Panc1 (cell line): ENCODE results near the gene ANKRD22. TPM values are rescaled to one million over a fixed set of nuclear protein-coding genes. Genes with fewer than 3 reads are reported as not detected.

Source experiments
- ATAC-seq: fragments of 200-7000 bp; cut with Tn5 transposase; 2 replicates; pipeline ENCODE4 v1.9.1; 2020; ENCODE audit warnings: mild to moderate bottlenecking, moderate library complexity
- BruUV-seq: library from RNA; stranded (reverse); fragments of 400-500 nt; replicated peaks from 2 replicates; lab custom pipeline; 2021; lab: Mats Ljungman, UMichigan
- CTCF ChIA-PET: fragments of 300-600 bp; sonication (Branson Sonifier 250); formaldehyde crosslinking; loops from one replicate; lab custom pipeline; 2022; ENCODE audit warnings: antibody characterized with exemption; lab: Charles Lee
- POLR2A ChIA-PET: fragments of 300-600 bp; sonication (Branson Sonifier 250); formaldehyde crosslinking; loops from one replicate; lab custom pipeline; 2022; ENCODE audit warnings: antibody characterized with exemption; lab: Charles Lee
- DNase-seq: peaks from one replicate; pipeline ENCODE4 v3.0.0-alpha.2; 2010; ENCODE audit warnings: low read depth, low spot score
- H3K27ac ChIP-seq: 2 replicates; pipeline ENCODE4 v1.5.1; 2011; ENCODE audit warnings: mild to moderate bottlenecking, low read length, inconsistent platforms
- H3K27me3 ChIP-seq: fragments of 200-500 bp; sonication (Bioruptor generic); 2 replicates; pipeline ENCODE4 v1.6.0; 2014; ENCODE audit warnings: low read length, inconsistent platforms; ENCODE audit not compliant: control insufficient read depth, insufficient read depth
- H3K36me3 ChIP-seq: fragments of 200-500 bp; sonication (Bioruptor generic); 2 replicates; pipeline ENCODE4 v1.5.1; 2014; ENCODE audit warnings: inconsistent platforms, mild to moderate bottlenecking, low read length, moderate library complexity; ENCODE audit not compliant: control insufficient read depth, insufficient read depth
- H3K4me1 ChIP-seq: 2 replicates; pipeline ENCODE4 v1.5.1; 2011; ENCODE audit warnings: inconsistent platforms, mild to moderate bottlenecking, low read length, moderate library complexity; ENCODE audit not compliant: control insufficient read depth, insufficient read depth
- H3K4me3 ChIP-seq, 2 experiments: 2 replicates each; pipeline ENCODE4 v1.5.1; 2011 to 2012; ENCODE audit warnings: low read depth in 2 of 2, low read length in 2 of 2, mild to moderate bottlenecking in 2 of 2, inconsistent platforms in 1 of 2, moderate library complexity in 1 of 2
- H3K9me3 ChIP-seq: fragments of 200-500 bp; sonication (Bioruptor generic); 2 replicates; pipeline ENCODE4 v1.5.1; 2014; ENCODE audit warnings: low read depth, mild to moderate bottlenecking, inconsistent platforms, low read length, moderate library complexity; ENCODE audit not compliant: control insufficient read depth, insufficient read depth
- CTCF ChIP-seq: fragments of 450-650 bp; IDR thresholded peaks from 2 replicates; pipeline ENCODE4 v1.5.1; 2017; ENCODE audit warnings: mild to moderate bottlenecking
- POLR2AphosphoS5 ChIP-seq: IDR thresholded peaks from 2 replicates; pipeline ENCODE4 v1.6.1; 2012; ENCODE audit warnings: mild to moderate bottlenecking, low read depth, low read length, moderate library complexity
- SIN3A ChIP-seq: IDR thresholded peaks from 2 replicates; pipeline ENCODE4 v1.6.1; 2012; ENCODE audit warnings: low read depth, mild to moderate bottlenecking, low read length, moderate library complexity, borderline replicate concordance; ENCODE audit not compliant: insufficient read depth
- TCF7L2 ChIP-seq: IDR thresholded peaks from 2 replicates; pipeline ENCODE4 v1.6.1; 2011; ENCODE audit warnings: mild to moderate bottlenecking, low read depth, low read length, inconsistent platforms
- in situ Hi-C: cut with HindIII; loops from 2 replicates; pipeline ENCODE4 v1.10.0; 2016; ENCODE audit warnings: low sequenced_read_pairs, low pct_unique_long_range_greater_than_20kb
- intact Hi-C: fragments of 100-400 bp; cut with micrococcal nuclease; formaldehyde crosslinking; loops from one replicate; pipeline ENCODE4 v1.10.0; 2022; ENCODE audit not compliant: unreplicated experiment
- total RNA-seq: library from RNA; stranded (reverse); gene quantifications from one replicate; pipeline ENCODE4 v1.2.1, GENCODE V29; 2021; ENCODE audit not compliant: unreplicated experiment
- TF ChIP-seq, protein P1 (sequence below), 2 experiments: IDR thresholded peaks; 2 replicates each; pipeline ENCODE4 v1.6.1; 2011 to 2012; ENCODE audit warnings: low read depth in 2 of 2, control low read depth in 1 of 2, low read length in 1 of 2, mild to moderate bottlenecking in 1 of 2, moderate library complexity in 1 of 2; ENCODE audit not compliant: insufficient read depth in 1 of 2

ANKRD22 gene
- total RNA-seq, 1 experiment from 2014 or later: 0.15 TPM

DNA sequence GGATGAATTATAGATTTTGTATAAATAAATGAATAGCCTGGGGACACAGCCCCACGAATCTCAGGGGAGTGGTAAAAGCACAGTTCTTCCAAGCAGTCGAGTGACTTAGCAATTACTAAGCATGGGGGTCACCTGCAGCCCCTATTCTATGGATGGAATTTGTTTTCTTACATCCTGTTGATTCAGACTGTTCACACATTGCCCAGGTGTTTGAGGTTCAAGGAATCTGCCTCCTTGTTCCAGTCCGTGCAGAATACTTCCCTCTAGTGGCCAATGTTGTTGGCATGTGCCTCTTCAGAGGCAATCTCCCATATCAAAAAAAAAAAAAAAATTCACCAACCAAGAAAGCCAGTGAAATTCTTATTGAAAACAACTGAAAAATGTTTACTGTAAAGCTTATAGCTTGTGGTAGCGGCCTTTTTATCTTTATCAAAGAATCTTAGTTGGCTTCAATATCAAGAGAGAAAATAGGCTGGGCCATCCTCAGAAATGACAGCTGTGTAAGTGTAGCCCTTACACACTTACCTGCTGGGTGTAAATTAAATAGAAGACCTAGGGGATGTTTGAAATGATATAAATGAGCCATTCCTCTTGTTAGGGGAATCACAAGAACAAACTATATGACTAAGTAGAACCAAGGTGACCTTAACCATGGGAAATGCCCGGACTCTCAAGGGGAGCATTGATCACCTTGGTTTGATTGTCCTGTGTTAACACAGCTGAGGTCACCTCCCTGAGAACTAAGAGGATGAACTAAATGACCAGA, 41.3 kb downstream of the ANKRD22 start:
- intact Hi-C loops: loop anchor here (1.0 to 5.0 kb wide), 3 partner anchors 123 to 245 kb away; partner anchors contain the start of gene LIPJ
- H3K4me3 ChIP-seq: no peak overlapping the region; a peak in 1 of 4 replicates
- H3K27ac ChIP-seq: no peak overlapping the region; the same call in 1 of the 2 replicates
- H3K27me3 ChIP-seq: no peaks in the 10 kb centered on the region
- no peaks in the 10 kb centered on the region for H3K9me3 ChIP-seq
- CTCF ChIA-PET: interaction anchor here (0.6 to 0.9 kb wide), 8 partner anchors 16 to 1745 kb away, joined by 3 to 12 read pairs (median 5); no protein-coding TSS in a partner anchor
- TF ChIP-seq POLR2AphosphoS5 (no peak), SIN3A (no peak), TCF7L2 (no peak), CTCF (peak; percentile 88)
- TF ChIP-seq, protein P1, sequence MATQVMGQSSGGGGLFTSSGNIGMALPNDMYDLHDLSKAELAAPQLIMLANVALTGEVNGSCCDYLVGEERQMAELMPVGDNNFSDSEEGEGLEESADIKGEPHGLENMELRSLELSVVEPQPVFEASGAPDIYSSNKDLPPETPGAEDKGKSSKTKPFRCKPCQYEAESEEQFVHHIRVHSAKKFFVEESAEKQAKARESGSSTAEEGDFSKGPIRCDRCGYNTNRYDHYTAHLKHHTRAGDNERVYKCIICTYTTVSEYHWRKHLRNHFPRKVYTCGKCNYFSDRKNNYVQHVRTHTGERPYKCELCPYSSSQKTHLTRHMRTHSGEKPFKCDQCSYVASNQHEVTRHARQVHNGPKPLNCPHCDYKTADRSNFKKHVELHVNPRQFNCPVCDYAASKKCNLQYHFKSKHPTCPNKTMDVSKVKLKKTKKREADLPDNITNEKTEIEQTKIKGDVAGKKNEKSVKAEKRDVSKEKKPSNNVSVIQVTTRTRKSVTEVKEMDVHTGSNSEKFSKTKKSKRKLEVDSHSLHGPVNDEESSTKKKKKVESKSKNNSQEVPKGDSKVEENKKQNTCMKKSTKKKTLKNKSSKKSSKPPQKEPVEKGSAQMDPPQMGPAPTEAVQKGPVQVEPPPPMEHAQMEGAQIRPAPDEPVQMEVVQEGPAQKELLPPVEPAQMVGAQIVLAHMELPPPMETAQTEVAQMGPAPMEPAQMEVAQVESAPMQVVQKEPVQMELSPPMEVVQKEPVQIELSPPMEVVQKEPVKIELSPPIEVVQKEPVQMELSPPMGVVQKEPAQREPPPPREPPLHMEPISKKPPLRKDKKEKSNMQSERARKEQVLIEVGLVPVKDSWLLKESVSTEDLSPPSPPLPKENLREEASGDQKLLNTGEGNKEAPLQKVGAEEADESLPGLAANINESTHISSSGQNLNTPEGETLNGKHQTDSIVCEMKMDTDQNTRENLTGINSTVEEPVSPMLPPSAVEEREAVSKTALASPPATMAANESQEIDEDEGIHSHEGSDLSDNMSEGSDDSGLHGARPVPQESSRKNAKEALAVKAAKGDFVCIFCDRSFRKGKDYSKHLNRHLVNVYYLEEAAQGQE (IDR thresholded peaks at IDR 0.05; ENCODE audit: insufficient read depth in 1 of 2, low read depth in 2 of 2, low read length in 1 of 2): no peak
- no TSS peak for BruUV-seq
- in situ Hi-C loops: no loop called here
- DNase-seq (peak; percentile 33), ATAC-seq (peak; percentile 91)
- no peaks in the 10 kb centered on the region for H3K4me1 ChIP-seq
- POLR2A ChIA-PET: no interaction called here
- H3K36me3 ChIP-seq: no peaks in the 10 kb centered on the region

DNA sequence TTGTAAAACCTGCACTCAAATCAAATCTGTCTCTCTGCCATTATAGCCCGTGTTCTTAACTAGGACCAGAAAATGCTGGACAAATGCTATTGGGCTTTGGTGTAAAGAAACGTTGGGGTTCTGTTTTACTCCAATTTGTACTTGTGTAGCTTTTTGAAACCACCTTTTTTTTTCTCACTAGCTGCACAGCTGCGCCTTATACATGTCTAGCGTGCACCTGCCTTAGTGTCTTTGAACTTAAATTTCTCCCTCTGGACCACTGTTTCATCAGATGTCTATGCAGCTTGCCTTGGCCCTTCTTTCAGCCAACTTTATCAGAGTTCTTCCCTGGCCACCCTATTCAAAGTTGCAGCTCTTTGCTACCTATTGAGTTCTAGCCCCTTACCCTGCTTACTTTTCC, 42.0 kb downstream of the ANKRD22 start:
- intact Hi-C loops (loop anchor here (1.0 to 5.0 kb wide), 3 partner anchors 122 to 244 kb away; partner anchors contain the start of gene LIPJ), in situ Hi-C loops (no loop called here)
- no peak for DNase-seq
- Histone ChIP-seq H3K27me3 (no peaks in the 10 kb centered on the region), H3K27ac (no peak overlapping the region), H3K9me3 (no peaks in the 10 kb centered on the region), H3K4me1 (no peaks in the 10 kb centered on the region), H3K36me3 (no peaks in the 10 kb centered on the region), H3K4me3 (no peak overlapping the region)
- BruUV-seq: no TSS peak
- ChIA-PET CTCF (interaction anchor here (0.8 to 1.2 kb wide), 2 partner anchors 25 to 340 kb away, joined by 3 read pairs; no protein-coding TSS in a partner anchor), POLR2A (no interaction called here)
- ATAC-seq: 0 out of 2 replicates have a peak, but pooled peaks have one; percentile 13
- TF ChIP-seq CTCF: no peak
- no peak for TF ChIP-seq SIN3A
- TF ChIP-seq POLR2AphosphoS5: no peak
- TF ChIP-seq, protein P1 (IDR thresholded peaks at IDR 0.05; ENCODE audit: insufficient read depth in 1 of 2, low read depth in 2 of 2, low read length in 1 of 2): no peak
- TF ChIP-seq TCF7L2: no peak
